Measurements from ENCODE around the gene KAT6B.

KAT6B gene

GRCh38 chr10:75063461-75064230 lies 237.2 kb downstream of the KAT6B start:
- TF ChIP-seq SIN3A (IDR thresholded peaks at IDR 0.05; ENCODE audit: borderline replicate concordance, insufficient read depth, low read length) (no peak), TAF1 (IDR thresholded peaks at IDR 0.05; ENCODE audit: borderline replicate concordance, insufficient read depth, low read length) (no peak)

DNA sequence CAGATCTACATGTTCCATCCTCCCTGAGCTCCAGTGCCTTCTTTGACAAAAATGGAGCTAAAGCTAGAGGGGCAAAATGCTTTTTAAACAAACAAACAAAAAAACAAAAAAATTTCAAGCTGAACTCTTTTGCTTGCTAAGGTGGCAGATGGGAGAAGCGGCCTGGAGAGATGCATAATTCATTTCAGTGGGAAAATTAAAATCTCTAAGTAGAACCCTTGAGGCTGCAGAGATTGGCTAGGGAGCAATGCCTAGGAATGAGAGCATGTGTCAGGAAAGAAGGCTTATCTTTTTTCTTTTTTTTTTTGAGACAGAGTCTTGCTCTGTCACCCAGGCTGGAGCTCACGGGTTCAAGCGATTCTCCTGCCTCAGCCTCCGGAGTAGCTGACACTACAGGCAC lies 238.7 kb downstream of the KAT6B start:
- TF ChIP-seq FOXP2 (optimal IDR thresholded peaks at IDR 0.05; ENCODE audit: borderline replicate concordance, extremely low read depth, extremely low read length, insufficient read depth) (no peak), POLR2AphosphoS5 (IDR thresholded peaks at IDR 0.05; ENCODE audit: low read depth, low read length) (no peak), SIN3A (IDR thresholded peaks at IDR 0.05; ENCODE audit: borderline replicate concordance, insufficient read depth, low read length) (no peak), TAF1 (IDR thresholded peaks at IDR 0.05; ENCODE audit: borderline replicate concordance, insufficient read depth, low read length) (no peak)
- TF ChIP-seq, protein P1, sequence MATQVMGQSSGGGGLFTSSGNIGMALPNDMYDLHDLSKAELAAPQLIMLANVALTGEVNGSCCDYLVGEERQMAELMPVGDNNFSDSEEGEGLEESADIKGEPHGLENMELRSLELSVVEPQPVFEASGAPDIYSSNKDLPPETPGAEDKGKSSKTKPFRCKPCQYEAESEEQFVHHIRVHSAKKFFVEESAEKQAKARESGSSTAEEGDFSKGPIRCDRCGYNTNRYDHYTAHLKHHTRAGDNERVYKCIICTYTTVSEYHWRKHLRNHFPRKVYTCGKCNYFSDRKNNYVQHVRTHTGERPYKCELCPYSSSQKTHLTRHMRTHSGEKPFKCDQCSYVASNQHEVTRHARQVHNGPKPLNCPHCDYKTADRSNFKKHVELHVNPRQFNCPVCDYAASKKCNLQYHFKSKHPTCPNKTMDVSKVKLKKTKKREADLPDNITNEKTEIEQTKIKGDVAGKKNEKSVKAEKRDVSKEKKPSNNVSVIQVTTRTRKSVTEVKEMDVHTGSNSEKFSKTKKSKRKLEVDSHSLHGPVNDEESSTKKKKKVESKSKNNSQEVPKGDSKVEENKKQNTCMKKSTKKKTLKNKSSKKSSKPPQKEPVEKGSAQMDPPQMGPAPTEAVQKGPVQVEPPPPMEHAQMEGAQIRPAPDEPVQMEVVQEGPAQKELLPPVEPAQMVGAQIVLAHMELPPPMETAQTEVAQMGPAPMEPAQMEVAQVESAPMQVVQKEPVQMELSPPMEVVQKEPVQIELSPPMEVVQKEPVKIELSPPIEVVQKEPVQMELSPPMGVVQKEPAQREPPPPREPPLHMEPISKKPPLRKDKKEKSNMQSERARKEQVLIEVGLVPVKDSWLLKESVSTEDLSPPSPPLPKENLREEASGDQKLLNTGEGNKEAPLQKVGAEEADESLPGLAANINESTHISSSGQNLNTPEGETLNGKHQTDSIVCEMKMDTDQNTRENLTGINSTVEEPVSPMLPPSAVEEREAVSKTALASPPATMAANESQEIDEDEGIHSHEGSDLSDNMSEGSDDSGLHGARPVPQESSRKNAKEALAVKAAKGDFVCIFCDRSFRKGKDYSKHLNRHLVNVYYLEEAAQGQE (IDR thresholded peaks at IDR 0.05; ENCODE audit: insufficient read depth in 1 of 2, low read depth in 2 of 2, low read length in 2 of 2) = no peak

GRCh38 chr10:75066271-75066670 lies 239.9 kb downstream of the KAT6B start:
- TF ChIP-seq, protein P1 (IDR thresholded peaks at IDR 0.05; ENCODE audit: insufficient read depth in 1 of 2, low read depth in 2 of 2, low read length in 2 of 2) = no peak
- no peak for TF ChIP-seq TAF1 (IDR thresholded peaks at IDR 0.05; ENCODE audit: borderline replicate concordance, insufficient read depth, low read length)

DNA sequence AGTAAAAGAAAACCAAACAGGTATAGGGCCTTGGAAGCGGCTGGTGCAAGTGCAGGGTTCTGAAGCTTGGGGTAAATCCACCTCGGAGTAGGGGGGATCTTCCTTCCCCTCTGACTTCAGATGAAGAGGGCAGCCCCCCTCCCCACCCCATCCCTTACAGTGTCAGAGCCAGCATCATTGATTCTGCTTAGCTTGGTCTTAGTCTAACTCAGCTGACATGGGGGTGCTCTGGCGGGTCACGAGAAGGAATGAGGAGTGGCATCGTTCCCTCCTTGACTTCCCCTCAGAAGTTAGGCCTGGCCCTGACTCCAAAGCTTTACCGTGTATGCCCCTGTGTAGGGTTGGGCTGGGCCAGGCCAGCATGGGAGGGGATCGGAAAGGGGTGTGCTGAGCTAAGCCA lies 240.9 kb downstream of the KAT6B start:
- TF ChIP-seq POLR2AphosphoS5 (IDR thresholded peaks at IDR 0.05; ENCODE audit: low read depth, low read length) (no peak), TAF1 (IDR thresholded peaks at IDR 0.05; ENCODE audit: borderline replicate concordance, insufficient read depth, low read length) (no peak), SIN3A (IDR thresholded peaks at IDR 0.05; ENCODE audit: borderline replicate concordance, insufficient read depth, low read length) (no peak), FOXP2 (optimal IDR thresholded peaks at IDR 0.05; ENCODE audit: borderline replicate concordance, extremely low read depth, extremely low read length, insufficient read depth) (no peak)
- TF ChIP-seq, protein P1 (IDR thresholded peaks at IDR 0.05; ENCODE audit: insufficient read depth in 1 of 2, low read depth in 2 of 2, low read length in 2 of 2) = no peak

- TF ChIP-seq POLR2AphosphoS5 (IDR thresholded peaks at IDR 0.05; ENCODE audit: low read depth, low read length) = no peak
- no peak for TF ChIP-seq FOXP2 (optimal IDR thresholded peaks at IDR 0.05; ENCODE audit: borderline replicate concordance, extremely low read depth, extremely low read length, insufficient read depth)
- no peak for TF ChIP-seq SIN3A (IDR thresholded peaks at IDR 0.05; ENCODE audit: borderline replicate concordance, insufficient read depth, low read length)
- no peak for TF ChIP-seq TAF1 (IDR thresholded peaks at IDR 0.05; ENCODE audit: borderline replicate concordance, insufficient read depth, low read length)
- TF ChIP-seq, protein P1 (IDR thresholded peaks at IDR 0.05; ENCODE audit: insufficient read depth in 1 of 2, low read depth in 2 of 2, low read length in 2 of 2) = no peak
These were observed 242.1 kb downstream of the KAT6B start for GRCh38 chr10:75068523-75068922.
